H4 (cell line): ENCODE measurements around the gene C10orf71. TPM values are rescaled to one million over a fixed set of nuclear protein-coding genes. Genes with fewer than 3 reads are reported as not detected.

ENCODE experiments used
- DNase-seq: peaks from one replicate; pipeline ENCODE4 v3.0.0-alpha.2; 2015; ENCODE audit warnings: low spot score
- total RNA-seq: library from RNA; depleted of rRNA; stranded (reverse); fragments of >200 nt; shearing (Covaris generic); gene quantifications from 2 replicates; pipeline ENCODE4 v1.2.3, GENCODE V29; 2014

Gene C10orf71
- total RNA-seq, 1 experiment from 2014 or later: not detected

DNA sequence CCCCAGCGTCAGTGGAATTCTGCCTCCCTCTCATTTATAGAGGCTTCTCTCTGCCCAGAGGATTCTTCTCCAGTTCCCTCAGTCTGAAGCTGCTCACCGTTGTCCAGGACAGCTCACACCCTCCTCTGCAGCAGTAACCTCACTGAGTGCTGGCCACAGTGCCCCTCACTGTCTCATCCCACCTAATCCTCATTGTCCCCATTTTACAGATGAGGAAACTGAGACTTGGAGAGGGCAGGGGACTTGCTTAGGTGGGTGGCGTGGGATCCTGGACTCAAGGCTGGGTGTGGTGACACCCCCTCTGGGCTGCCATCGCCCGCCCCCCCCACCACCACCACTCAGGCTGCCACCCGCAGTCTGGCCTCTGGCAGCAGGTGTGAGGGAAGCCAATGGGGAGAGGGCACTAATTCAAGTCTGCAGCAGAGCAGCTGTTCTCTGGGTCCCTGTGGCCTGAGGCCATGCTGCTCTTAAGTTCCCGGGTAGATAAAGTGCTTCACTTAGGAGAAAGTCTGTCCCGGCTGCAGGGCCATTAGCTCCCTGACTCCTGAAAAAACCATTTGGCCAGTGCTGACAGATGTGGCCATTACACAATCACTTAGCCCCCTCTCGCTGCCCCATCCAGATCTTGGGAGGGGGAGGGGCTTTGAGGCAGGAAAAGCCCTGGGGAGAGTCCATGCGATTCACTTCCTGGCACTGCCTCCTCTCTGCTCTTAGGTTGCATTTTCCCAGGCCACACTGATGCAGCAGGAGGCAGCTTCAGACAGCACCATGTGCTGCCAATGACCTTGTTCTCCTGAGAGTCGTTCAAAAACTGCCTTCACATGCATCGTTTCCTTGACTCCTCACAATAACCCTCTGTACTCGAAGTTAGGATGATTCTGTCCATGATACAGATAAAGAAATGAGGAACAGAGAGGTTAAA lies 60.6 kb downstream of the C10orf71 start:
- peak; percentile 13 for DNase-seq

DNA sequence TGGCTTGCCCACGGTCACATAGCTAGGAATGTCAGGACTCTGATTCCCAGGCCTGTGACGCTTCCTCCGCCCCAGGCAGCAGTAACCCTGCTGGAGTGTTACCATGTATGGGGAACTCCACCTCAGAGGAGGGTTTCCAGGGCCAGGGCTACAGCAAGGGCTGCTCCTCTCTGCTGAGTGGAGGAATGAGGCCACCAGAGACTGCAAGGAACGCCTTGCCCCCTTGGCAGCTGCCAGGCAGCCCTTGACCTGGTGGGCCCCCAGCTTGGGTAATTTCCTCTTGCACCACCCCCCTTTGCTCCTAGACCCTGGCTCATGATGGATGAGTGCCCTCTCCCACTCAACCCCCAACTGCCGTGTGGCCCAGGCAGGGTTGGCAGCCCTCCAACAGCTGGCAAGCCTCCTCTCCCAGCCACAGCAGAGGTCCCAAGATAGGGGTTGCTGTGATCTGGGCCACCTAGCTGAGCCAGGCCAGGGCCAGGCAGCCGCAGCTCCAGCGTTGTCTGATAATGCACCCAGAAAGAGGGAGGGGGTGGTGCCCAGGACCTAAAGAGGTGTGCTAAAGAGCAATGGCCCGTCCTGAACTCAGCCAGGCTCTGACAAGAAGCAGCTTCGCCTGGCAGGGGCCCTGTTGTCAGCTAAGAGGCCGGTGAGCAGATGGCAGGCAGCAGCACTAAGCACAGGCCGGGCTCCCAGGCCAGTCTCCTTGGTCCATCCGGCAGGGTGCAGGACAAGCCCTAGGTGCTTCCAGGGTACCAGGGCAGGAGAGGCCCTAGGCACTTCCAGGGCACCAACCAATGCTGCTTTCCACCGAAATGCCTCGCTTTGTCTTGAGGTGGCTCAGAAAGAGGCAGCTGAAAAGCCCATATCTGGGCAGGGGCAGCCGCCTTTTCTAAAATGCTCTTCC lies 61.6 kb downstream of the C10orf71 start:
- DNase-seq: no peak

DNA sequence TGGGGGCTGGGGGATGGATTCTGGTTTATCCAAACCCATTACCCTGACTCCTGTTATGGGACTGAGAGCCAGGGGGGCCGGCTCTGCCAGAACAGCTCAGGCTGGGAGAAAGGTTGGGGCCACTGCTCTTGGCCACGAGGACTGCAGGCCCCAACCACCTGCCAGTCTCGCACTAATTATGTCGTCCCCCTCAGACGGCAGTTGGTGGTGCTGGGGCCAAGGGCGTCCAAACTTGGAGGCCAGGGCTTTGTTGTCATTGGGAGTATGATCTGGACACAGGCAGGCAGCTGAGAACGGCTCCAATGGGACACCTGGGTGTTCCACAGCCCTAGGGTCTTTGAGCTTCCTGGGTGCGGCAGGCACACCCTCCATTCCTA lies 62.2 kb downstream of the C10orf71 start:
- no peak for DNase-seq

DNA sequence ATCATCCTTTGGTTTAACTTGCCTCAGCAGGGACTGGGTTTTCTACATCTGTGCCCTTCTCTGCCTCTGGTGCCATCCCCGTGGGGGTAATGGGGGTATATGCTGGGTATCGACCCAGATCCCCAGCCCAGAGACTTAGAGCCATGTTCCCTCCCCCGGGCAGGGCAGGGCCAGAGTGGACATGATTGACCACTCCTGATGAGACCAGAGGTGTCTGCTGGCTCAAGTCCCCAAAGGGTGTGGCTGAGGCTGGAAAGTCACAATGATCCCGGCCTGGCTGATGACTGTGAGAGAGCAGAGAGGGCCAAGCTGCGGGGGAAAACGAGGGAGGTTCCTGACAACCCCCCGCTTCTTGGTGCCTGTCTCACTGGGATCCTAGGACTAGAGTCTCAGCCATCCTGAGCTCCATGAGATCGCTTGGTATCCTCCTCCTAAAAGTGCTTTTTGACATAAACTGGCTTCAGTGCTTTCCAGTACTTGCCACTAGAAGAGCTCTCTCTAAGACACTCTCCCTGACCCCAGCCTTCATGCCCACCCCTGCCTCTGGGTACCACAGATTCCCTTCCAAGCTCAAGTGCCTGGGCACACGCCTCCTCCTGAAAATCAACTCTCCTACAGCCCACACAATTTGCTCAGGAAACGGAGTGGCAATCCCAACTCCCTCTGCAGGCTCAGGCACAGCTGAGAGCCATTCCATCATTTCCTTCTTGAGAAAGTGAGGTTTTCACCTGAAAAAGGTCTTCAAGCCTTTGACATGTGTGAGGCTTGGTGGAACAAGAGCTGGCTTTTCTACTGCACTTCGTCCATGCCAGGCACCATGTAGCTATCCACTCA lies 63.0 kb downstream of the C10orf71 start:
- no peak for DNase-seq

DNA sequence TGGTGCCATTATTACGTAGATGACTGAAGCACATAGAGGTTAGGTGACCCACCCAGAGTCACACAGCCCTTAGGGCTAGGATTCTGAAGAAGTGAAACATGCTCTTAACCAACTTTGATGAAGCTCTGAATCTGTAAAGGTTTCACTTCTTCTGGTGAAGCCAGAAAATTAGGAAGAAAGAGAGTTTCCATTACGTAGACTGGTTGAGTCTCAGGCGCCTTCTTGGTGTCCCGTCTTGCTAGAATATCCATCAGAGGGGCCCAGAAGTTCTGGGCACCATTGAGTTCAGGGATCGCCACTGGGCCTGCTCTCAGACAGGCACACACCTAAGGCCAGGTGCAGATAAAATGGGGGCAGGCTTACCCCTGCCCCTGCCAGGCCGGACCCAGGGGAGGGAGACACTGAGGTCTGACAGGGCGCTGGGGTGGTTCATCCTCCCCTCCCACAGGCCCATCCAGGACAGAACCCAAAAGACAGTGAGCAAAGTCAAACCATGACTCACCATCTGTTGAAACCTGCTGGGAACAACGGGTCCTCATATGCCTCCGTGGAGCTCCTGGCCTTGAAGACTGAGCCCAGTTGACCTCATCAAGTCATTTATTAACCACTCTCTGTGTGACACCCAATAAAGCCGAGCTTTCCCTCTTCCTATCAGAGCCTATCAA lies 63.8 kb downstream of the C10orf71 start:
- DNase-seq: no peak

DNA sequence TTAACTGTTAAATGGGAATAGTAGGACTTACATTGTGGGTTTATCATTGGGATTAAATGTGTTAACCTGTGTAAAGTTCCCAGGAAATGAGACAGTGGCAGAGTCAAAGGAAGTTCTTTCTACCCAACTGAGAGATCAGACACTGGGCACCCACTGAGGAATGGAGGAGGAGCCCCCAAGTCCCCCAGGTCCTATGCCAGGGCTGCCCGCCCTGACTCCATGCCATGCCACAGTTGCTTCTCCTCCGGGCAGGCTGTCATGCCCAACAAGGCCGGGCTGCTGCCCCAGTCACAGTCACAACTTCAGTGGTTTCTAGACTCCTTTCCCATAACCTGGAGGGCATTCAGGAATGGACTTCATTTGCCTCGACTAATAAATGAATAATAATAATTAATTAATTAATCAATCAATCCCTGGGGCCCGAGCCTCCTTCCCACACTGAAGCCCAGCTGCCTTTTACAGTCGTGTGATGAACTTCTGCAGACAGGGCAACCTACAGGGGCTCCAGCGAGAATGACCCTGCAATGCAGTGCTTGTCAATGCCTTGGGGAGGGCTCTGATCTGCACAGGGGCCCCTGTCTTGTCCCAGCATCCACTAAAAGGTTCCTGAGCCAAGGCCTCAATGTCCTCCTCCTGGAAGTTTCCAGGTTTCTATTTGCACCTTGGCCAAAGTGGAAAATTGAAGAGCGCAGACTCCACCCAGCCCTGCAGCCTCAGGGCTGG lies 64.5 kb downstream of the C10orf71 start:
- DNase-seq: no peak

DNA sequence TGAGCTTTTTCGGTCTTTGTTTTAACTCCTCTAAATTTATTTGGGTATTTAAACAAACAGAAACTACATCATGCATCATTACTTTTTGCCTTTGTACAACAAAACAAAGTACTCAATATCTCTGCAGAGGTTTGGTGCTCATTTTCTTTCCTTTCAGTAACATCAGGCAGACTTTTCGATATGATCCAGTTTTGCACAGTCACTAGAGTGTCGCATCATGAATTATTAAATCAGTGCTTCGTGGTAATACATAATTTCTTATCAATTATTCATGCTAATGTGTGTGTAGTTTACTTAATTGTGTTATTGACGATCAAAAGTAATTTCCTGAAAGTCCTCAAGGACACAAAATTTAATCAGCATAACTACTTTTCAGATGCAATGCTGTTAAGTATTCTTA lies 65.1 kb downstream of the C10orf71 start:
- no peak for DNase-seq

DNA sequence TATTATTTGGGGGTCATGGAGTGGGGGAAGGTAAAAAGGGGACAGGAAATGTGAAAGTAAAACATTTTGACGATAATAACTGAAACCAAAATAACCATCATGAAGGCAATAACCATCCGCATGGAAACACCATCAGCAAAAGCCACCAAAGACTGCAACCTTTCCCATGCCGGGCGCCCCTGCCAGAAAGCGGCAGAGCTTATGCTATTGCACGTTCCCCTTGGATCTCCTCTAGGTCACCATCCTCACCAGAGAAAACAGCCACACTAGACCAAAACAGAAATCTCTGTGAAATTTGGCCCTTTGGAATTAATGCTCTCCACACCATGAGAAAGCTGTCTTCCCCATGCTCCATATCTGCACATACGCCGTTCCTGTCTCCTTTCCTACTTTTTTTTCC lies 65.8 kb downstream of the C10orf71 start:
- DNase-seq: no peak

DNA sequence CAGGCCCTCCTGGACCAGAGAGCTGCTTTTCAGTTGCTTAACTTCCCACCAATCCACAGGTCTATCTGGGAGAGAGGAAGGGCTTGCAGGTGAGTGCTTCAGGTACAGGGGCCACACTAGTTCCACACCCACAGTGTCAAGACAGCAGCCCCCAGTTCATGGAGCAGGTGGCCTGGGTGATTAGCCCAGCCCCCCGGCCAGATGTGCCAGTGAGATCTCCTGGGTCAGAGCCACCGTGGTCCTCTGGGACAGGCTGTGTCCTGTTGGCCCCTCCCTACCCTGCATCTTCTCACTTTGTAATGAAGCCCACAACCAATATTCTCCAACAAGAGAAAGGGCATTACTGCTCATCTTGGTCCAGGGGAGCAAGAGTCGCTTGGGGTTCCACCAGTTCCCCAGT lies 66.3 kb downstream of the C10orf71 start:
- no peak for DNase-seq

DNA sequence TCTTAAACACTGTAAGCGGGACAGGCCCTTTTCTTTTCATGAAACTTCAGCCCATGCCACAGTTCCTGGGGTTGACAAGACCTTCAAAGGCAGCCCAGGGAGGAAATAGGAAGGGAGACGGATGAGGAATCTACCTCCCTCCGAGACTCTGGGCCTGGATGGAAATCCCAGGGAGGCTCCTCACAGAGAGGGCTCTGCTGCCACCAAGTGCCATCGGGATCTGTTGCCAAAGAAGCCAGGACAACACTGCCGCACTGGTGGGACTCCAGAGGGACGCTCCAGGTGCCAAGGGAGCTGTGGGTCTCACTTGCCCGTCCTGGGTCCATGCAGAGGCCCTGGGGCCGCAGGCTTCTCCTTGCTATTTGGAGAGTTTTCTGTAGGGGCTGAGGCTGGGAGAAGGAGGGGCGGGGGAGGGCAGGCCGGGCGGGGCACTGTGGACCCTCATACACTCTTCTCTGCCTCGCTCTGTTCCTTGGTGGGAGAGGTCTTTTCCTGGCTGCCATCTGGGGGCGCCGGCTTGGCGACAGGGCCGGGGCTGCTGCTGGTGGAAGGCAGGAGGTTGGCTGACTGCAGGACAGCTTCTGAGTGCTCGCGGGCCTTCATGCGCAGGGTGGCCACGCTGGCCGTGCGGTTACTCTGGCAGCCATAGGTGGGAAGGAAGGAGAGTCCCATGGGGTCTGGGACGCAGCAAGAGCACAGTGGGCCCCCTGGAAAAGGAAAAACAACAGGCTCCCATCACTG lies 66.9 kb downstream of the C10orf71 start:
- no peak for DNase-seq

DNA sequence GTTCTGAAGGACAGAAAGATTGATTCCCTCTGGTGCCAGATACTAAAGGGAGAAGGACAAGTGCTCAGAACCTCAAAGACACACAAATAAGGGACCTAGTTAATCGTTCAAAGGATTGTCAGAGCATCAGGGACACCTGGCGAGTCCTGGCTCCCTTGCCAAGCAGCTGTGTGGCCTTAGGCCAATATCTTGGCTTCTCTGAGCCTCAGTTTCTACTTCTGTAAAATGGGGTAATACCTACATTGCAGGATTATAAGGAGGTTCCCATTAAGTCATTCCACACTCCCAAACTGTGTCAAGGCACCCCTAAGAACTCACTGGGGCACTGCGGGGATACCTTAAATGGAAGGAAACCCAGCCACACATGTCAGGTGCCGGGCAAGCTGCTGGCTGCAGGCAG lies 67.5 kb downstream of the C10orf71 start:
- DNase-seq: no peak

DNA sequence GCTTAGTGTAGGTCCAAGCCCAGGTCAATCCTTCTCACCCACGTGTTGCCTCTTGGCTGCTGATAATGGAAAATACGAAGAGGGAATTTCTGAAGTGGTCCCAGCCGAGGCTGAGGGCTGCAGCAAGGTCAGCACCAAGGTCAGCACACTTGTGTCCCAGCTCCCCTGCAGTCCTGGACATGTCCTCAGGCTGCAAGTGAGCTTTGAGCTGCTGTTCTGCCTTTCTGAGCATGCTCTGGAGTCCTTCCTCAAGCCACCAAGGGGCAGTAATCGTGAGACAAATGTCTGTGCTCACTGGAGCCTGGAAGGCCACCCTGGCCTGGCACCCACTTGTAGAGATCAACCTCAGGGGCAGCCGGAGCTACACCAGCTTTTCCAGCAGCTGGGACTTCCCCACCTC lies 68.6 kb downstream of the C10orf71 start:
- DNase-seq: no peak

DNA sequence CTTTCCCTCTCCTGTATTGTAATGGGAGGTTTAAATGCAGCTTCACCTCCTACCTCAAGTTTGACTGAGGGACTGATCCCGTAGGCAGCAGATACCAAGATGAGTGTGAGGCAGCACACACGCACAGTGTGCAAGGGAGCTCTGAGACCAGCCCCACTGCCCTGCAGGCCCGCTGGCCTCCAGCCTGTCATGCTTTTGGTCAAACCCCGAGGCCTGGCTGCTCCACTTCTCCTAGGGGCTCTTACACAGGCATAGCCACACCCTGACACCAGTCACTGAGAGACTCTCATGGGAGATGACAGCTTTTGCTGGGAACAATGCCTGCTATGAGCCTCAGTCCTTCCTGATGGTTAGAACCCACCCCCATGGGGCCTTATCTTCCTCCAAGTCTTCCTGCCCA lies 69.3 kb downstream of the C10orf71 start:
- DNase-seq: no peak

DNA sequence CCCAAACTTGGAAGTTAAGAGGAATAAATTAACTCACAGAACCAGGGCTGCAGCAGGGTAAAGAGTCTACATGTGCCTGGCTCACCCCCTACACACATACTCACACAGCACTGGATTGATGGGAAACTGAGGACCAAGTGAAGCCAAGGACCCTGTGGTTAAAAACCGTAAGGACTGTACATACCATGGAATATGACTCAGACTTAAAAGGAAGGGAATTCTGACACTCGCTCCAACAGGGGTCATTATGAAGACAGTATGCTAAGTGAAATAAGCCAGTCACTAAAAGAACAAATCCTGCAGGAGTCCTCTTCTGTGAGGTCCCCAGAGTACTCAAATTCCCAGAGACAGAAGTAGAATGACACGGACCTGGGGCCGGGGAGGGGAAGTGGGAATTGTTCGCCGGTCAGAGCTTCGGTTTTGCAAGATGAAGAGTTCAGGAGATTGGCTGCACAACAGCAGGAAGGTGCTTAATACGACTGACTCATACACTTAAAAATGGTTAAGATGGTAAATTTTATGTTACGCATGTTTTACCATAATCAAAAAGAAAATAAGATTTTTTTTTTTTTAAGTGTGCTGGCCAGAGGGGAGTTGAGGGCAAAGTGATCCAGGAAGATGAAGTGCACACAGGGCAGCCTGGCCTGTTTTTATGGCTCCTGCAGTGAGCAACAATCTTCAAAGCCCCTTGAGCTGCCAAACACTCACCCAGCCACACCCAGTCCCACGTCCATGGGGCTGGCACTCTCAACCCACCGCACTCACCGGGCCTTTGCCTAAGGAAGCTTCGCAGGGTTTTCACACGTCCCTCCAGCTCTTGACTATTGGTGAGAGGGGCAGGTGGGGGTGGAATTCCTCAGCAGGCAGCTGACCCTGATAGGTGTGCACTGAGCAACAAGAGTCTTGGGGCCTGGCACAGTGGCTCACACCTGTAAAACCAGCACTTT lies 70.5 kb downstream of the C10orf71 start:
- DNase-seq: no peak

DNA sequence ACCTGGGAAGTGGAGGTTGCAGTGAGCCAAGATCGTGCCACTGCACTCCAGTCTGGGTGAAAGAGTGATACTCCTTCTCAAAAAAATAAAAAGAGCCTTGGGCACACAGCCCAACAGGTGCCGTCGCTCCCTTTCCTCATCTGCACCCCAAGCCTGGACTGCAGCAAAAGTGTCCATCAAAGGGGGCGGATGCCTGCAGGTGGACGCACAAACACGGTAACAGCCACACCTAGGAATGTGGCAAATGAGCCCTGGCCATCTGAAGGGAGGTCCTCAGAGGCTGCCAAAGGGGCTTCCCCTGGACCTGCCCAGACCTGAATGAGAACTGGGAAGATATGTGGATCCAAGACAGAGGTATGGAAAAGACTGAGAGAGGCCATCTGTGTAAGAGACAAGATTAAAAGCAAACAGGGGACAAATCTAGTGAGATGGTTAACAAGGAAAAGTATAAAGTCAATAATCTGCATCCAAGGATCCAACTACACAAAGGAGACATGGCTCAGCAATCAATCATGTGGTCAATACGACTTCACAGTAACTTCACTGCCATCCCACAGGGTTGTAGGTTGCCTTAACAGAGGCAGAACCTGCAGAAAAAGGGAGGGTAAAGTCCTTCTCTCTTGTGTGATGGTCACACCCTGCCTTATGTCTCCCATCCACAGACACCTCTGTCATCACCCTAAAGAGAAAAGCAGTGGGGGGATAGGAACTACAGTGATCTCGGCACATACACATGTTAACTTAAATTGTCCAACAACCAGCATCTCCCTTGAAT lies 71.5 kb downstream of the C10orf71 start:
- no peak for DNase-seq

DNA sequence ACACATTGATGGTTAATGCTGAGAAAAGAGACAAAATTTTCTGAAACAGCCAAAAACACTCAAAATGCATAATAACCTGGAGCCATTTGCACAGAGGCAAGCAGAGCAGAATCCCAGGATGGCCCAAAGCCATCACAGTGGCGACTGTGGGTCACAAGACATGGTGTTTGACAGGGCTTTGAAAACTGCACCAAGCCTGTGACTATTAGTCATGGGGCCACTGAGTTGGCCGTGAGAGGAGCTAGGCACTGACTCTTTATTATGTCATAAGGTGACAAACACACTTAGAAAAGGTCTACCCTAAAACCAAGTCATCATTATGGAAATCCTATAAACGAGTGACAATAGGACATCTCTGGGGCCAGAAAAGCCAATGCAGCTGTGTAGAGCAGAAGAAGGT lies 73.0 kb downstream of the C10orf71 start:
- no peak for DNase-seq

DNA sequence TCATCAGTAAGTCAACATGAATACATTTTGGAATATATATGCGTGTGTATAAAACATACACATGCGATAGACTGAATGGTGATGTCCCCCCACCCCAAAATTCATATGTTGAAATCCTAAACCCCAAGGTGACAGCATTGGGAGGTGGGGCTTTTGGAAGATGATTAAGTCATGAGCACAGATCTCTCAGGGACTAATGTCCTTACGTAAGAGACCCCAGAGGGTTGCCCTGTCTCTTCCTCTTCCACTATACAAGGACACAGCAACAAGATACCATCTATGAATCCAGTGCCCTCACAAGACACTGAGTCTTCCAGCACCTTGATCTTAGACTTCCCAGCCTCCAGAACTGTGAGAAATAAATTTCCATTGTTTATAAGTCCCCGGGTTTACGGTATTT lies 74.4 kb downstream of the C10orf71 start:
- no peak for DNase-seq

DNA sequence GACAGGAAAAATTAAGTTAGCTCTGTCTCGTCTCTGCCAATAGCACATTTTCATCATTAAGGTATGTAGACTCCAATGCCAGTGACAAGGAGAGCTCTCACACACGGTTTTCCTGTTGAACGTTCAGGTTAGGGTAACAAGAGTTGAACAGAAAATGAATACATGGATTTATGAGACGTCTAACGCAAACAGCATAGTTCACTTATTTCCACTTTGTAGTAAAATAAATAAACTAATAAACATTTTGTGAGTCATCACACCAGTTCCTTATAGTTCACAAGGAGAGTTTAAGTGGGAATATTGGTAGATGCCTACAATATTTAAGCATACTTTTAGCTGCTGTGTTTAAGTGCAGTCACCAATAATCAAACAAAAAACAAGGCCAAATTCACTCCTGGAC lies 75.8 kb downstream of the C10orf71 start:
- no peak for DNase-seq
